DND-41 (cell line): Measurements from ENCODE around the gene TRIP11.
"Not testable (repeated sequence)": the region's sequence is repeated elsewhere in the genome, so short reads cannot be mapped to it uniquely, and the experiment has no call there.

Experiments
- ATAC-seq: fragments of 200-7000 bp; cut with Tn5 transposase; 3 replicates; pipeline ENCODE4 v1.9.1; 2021; ENCODE audit warnings: low read depth; ENCODE audit not compliant: insufficient read depth
- DNase-seq: peaks from one replicate; pipeline ENCODE4 v3.0.0-alpha.2; 2020
- H2AFZ ChIP-seq: 2 replicates; pipeline ENCODE4 v1.6.0; 2012; ENCODE audit warnings: low read depth, low read length
- H3K27ac ChIP-seq: 2 replicates; pipeline ENCODE4 v1.5.1; 2012; ENCODE audit warnings: low read length, inconsistent platforms
- H3K27me3 ChIP-seq: fragments of 200-600 bp; sonication (generic); 2 replicates; pipeline ENCODE4 v1.6.0; 2012; ENCODE audit warnings: low read length, mild to moderate bottlenecking, inconsistent platforms; ENCODE audit not compliant: insufficient read depth, poor library complexity
- H3K36me3 ChIP-seq: 2 replicates; pipeline ENCODE4 v1.5.1; 2012; ENCODE audit warnings: low read length, inconsistent platforms; ENCODE audit not compliant: insufficient read depth
- H3K4me1 ChIP-seq: 2 replicates; pipeline ENCODE4 v1.5.1; 2012; ENCODE audit warnings: mild to moderate bottlenecking, low read length; ENCODE audit not compliant: insufficient read depth
- H3K4me2 ChIP-seq: 2 replicates; pipeline ENCODE4 v1.6.0; 2012; ENCODE audit warnings: mild to moderate bottlenecking, moderate library complexity, low read length, inconsistent platforms; ENCODE audit not compliant: insufficient read depth
- H3K4me3 ChIP-seq, 2 experiments: fragments of 200-600 bp in 1 of 2; shearing (Covaris generic) in 1 of 2; 2 replicates each; pipeline ENCODE4 v1.5.1; 2012 to 2016; ENCODE audit warnings: inconsistent platforms in 2 of 2, low read length in 2 of 2, mild to moderate bottlenecking in 2 of 2, low read depth in 1 of 2, moderate library complexity in 1 of 2
- H3K79me2 ChIP-seq: 2 replicates; pipeline ENCODE4 v1.6.0; 2012; ENCODE audit warnings: low read length, inconsistent platforms; ENCODE audit not compliant: insufficient read depth
- H3K9ac ChIP-seq: 2 replicates; pipeline ENCODE4 v1.6.0; 2012; ENCODE audit warnings: low read depth, mild to moderate bottlenecking, inconsistent platforms, low read length, moderate library complexity
- H3K9me3 ChIP-seq: 2 replicates; pipeline ENCODE4 v1.5.1; 2012; ENCODE audit warnings: low read length, moderate library complexity, mild to moderate bottlenecking, inconsistent platforms; ENCODE audit not compliant: insufficient read depth, severe bottlenecking
- H4K20me1 ChIP-seq: 2 replicates; pipeline ENCODE4 v1.6.0; 2012; ENCODE audit warnings: low read length; ENCODE audit not compliant: insufficient read depth
- EZH2 ChIP-seq: IDR thresholded peaks from 3 replicates; pipeline ENCODE4 v1.6.1; 2012; ENCODE audit warnings: borderline replicate concordance, low read depth, mild to moderate bottlenecking, moderate library complexity, low read length, inconsistent platforms; ENCODE audit not compliant: severe bottlenecking
- TF ChIP-seq, protein P1 (sequence below): IDR thresholded peaks from 2 replicates; pipeline ENCODE4 v1.5.1; 2012; ENCODE audit warnings: borderline replicate concordance, low read length, moderate library complexity, mild to moderate bottlenecking; ENCODE audit not compliant: poor library complexity, severe bottlenecking; ENCODE audit errors: extremely low read depth

TRIP11 gene

DNA sequence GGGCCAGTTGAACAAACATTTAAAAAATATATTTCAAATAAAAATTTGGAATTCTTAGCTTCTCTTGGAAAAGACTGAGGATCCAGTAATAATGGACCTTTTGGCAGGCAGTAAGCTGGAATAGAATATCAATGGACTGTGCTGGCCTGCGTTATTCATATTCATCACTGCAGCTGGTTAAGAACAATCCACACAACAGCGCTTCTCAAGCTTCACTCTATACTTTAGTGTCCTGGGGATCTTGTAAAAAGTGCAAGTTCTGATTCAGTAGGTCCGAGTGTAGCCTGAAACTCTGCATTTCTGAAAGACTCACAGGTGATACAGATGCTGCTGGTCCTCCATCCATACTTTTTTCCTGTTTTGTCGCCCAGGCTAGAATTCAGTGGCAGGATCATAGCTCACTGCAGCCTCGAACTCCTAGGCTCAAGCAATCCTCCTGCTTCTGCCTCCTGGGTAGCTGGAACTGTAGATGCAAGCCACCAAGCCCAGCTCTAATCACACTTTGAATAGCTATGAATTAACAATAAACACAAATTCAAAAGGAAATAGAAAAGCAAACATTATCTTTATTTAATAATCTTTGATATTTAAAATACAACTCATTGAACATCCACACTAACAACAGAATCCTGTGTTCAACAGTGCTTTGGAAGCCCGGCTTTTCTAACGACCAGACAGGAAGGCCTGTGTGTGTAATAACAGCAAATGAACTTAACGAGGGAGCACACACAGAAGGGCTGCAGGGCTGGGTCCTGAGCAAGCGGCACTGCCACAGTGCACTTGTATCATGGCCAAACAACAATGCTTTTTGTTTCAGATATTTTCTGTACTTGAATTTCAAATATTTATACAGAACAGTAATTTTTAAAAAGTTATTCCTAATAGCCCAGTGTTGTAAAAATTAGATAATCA is 18.4 kb upstream of the TRIP11 start:
- Histone ChIP-seq H3K4me3 (no peak overlapping the region), H3K27ac (no peak overlapping the region), H3K36me3 (peaks cover 9% of the 10 kb centered on the region; the same call in 1 of the 2 replicates), H3K9ac (no peak overlapping the region), H2AFZ (no peak overlapping the region), H4K20me1 (no peaks in the 10 kb centered on the region), H3K79me2 (no peaks in the 10 kb centered on the region), H3K9me3 (no peaks in the 10 kb centered on the region), H3K4me1 (no peaks in the 10 kb centered on the region), H3K4me2 (no peak overlapping the region), H3K27me3 (no peaks in the 10 kb centered on the region)
- DNase-seq (no peak), ATAC-seq (no peak)
- TF ChIP-seq, protein P1, sequence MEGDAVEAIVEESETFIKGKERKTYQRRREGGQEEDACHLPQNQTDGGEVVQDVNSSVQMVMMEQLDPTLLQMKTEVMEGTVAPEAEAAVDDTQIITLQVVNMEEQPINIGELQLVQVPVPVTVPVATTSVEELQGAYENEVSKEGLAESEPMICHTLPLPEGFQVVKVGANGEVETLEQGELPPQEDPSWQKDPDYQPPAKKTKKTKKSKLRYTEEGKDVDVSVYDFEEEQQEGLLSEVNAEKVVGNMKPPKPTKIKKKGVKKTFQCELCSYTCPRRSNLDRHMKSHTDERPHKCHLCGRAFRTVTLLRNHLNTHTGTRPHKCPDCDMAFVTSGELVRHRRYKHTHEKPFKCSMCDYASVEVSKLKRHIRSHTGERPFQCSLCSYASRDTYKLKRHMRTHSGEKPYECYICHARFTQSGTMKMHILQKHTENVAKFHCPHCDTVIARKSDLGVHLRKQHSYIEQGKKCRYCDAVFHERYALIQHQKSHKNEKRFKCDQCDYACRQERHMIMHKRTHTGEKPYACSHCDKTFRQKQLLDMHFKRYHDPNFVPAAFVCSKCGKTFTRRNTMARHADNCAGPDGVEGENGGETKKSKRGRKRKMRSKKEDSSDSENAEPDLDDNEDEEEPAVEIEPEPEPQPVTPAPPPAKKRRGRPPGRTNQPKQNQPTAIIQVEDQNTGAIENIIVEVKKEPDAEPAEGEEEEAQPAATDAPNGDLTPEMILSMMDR: no peak
- TF ChIP-seq EZH2: no peak

DNA sequence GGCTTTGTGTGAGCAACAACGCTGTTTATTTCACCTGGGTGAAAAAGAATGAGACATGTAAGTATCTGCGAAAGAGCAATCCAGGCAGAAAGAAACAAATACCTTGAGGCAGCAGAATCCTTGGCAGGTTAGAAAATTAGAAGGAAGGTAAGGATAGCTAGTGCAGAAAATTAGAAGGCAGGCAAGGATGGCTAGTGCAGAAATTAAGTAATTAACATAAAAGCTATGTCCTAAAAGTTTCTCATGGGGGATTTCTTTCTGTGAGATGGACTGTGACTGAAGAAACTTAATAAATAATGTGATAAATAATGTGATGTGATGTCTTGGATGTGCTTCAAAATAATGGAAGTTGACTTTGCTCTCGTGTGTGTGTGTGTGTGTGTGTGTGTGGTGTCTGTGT is 9.9 kb upstream of the TRIP11 start:
- no peak for ATAC-seq
- H3K27me3 ChIP-seq: no peaks in the 10 kb centered on the region

DNA sequence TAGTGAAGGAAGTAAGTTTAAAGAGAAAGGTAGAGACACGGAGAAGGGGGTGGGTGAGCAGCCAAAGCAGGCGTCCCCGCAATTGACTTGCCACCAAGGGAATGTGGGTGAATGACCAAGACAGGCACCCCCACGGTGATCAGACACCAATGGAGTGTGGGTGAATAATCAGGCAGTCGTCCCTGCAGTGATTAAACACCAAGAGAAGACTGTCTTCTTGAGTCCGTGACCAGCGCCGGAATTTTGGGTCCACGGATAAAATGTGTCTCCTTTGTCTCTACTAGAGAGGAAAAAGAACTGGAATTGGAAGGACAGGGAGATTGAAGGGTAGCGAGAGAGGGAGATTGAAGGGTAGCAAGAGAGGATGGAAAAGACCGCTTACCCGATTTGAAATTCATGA is 9.4 kb upstream of the TRIP11 start:
- not testable (repeated sequence) for H3K4me3 ChIP-seq, ATAC-seq, H3K4me2 ChIP-seq, H3K4me1 ChIP-seq, H3K27me3 ChIP-seq, H3K36me3 ChIP-seq, H3K27ac ChIP-seq, H3K79me2 ChIP-seq, H4K20me1 ChIP-seq, H3K9me3 ChIP-seq, DNase-seq, H3K9ac ChIP-seq, H2AFZ ChIP-seq

More for the DNA sequence above, 9.9 kb upstream of the TRIP11 start:
- H3K79me2 ChIP-seq: no peaks in the 10 kb centered on the region
- peaks cover 3% of the 10 kb centered on the region for H3K9me3 ChIP-seq
- H3K4me2 ChIP-seq: no peak overlapping the region
- no peak overlapping the region for H3K27ac ChIP-seq
- no peak for DNase-seq
- no peak overlapping the region for H2AFZ ChIP-seq
- H4K20me1 ChIP-seq: no peaks in the 10 kb centered on the region
- no peak overlapping the region for H3K4me3 ChIP-seq
- H3K9ac ChIP-seq: no peak overlapping the region
- TF ChIP-seq EZH2: no peak
- TF ChIP-seq, protein P1: no peak
- H3K4me1 ChIP-seq: no peaks in the 10 kb centered on the region
- no peaks in the 10 kb centered on the region for H3K36me3 ChIP-seq

DNA sequence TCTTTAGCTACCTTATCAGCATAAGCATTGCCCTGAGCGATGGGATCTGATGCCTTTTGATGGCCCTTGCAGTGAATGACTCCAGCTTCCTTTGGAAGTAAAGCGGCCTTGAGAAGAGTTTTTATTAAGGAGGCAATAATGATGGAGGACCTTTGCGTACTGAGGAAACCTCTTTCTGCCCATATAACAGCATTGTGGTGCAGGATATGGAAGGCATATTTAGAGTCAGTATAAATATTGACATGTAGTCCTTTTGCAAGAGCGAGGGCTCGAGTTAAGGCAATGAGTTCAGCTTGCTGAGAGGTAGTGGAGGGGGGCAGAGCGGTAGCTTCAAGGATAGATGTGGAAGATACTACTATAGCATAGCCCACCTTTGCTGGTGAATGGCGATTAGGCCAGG is 6.0 kb upstream of the TRIP11 start:
- peak; percentile 19 for DNase-seq
- not testable (repeated sequence) for H3K4me2 ChIP-seq, H4K20me1 ChIP-seq, H3K9me3 ChIP-seq, ATAC-seq, H3K79me2 ChIP-seq, H3K36me3 ChIP-seq, H3K27me3 ChIP-seq, H3K4me1 ChIP-seq, H2AFZ ChIP-seq, H3K9ac ChIP-seq, H3K27ac ChIP-seq, H3K4me3 ChIP-seq

DNA sequence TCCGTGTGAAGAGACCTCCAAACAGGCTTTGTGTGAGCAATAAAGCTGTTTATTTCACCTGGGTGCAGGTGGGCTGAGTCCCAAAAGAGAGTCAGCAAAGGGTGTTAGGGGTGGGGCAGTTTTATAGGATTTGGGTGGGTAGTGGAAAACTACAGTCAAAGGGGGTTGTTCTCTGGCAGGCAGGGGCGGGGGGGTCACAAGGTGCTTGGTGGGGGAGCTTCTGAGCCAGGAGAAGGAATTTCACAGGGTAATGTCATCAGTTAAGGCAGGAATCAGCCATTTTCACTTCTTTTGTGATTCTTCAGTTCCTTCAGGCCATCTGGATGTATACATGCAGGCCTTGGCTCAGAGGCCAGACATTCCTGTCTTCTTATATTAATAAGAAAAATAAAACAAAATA is 1.9 kb upstream of the TRIP11 start:
- Histone ChIP-seq H3K4me1 (peaks cover 32% of the 10 kb centered on the region), H3K79me2 (peaks cover 46% of the 10 kb centered on the region), H4K20me1 (peaks cover 12% of the 10 kb centered on the region; the same call in 1 of the 2 replicates)
- not testable (repeated sequence) for H3K4me2 ChIP-seq, DNase-seq, H3K36me3 ChIP-seq, H3K9ac ChIP-seq, H3K4me3 ChIP-seq, ATAC-seq, H3K9me3 ChIP-seq, H3K27ac ChIP-seq, H3K27me3 ChIP-seq, H2AFZ ChIP-seq
